ENCODE measurements around the gene USP35.

DNA sequence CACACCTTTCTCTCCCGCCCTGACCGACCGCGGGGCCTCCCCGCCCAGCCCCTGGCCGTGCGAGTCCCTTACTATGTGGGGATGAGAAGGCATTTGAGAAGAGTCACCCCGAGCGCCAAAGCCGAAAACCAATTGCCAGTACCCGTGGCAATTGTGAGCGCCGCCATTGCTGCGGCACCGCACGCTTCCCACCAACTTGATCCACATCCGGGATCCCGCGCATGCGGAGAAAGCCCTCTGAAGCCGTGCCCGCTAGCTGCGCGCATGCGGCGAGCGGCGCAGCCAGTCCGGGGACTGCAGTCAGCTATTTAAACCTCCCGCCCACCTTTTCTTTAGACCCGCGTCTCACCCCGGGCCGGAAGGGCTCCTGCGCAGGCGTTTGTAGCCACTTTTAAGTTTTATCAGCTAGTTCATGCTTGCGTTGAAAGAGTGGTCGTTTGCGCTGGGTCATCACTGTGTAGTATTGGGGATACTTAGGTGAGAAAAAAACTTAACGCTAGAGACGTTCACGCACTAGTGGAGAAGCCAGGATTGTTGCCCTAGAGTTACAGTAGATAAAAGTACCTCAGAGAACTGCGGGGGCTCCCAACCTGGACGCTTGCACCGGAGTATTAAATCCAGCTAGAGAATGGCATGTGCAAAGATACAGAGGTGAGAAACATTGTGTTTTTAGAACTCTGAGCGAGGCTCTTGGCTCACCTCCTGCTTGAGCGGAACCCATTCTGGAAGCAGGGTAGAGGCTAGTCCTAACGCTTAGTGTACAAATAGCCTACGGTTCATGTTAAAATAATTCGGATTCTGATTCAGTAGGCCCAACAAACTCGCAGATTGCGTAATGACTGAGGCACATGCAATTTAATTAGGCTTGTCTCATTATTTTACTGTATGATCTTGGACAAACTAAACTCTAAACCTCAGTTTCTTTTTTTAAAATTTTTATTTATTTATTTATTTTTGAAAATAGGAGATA, 49.0 kb upstream of the USP35 start, which contains the start of gene ALG8:
- peak; percentile 16 to 66 for TF ChIP-seq POLR2A (IDR thresholded peaks at IDR 0.05)
- TF ChIP-seq, protein P1, sequence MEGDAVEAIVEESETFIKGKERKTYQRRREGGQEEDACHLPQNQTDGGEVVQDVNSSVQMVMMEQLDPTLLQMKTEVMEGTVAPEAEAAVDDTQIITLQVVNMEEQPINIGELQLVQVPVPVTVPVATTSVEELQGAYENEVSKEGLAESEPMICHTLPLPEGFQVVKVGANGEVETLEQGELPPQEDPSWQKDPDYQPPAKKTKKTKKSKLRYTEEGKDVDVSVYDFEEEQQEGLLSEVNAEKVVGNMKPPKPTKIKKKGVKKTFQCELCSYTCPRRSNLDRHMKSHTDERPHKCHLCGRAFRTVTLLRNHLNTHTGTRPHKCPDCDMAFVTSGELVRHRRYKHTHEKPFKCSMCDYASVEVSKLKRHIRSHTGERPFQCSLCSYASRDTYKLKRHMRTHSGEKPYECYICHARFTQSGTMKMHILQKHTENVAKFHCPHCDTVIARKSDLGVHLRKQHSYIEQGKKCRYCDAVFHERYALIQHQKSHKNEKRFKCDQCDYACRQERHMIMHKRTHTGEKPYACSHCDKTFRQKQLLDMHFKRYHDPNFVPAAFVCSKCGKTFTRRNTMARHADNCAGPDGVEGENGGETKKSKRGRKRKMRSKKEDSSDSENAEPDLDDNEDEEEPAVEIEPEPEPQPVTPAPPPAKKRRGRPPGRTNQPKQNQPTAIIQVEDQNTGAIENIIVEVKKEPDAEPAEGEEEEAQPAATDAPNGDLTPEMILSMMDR (IDR thresholded peaks at IDR 0.05), result peak in 1 of 6 experiments; percentile 8

All from Peyer's patch (tissue), 4 donors.